DOHH2 (cell line): ENCODE measurements around the gene NEK11.

ENCODE experiments used
- H3F3A ChIP-seq: fragments of 200-600 bp; sonication (generic), shearing (Covaris generic); 2 replicates; pipeline ENCODE4 v1.6.0; 2016; ENCODE audit warnings: antibody characterized with exemption, mild to moderate bottlenecking; ENCODE audit not compliant: control insufficient read depth, insufficient read depth
- H3K27ac ChIP-seq: fragments of 200-600 bp; sonication (generic); 2 replicates; pipeline ENCODE4 v1.5.1; 2014; ENCODE audit warnings: low read depth, mild to moderate bottlenecking, low read length, moderate library complexity
- H3K27me3 ChIP-seq: fragments of 200-600 bp; sonication (generic); 2 replicates; pipeline ENCODE4 v1.6.1; 2014; ENCODE audit warnings: mild to moderate bottlenecking, low read length, mixed read lengths; ENCODE audit not compliant: control insufficient read depth
- H3K36me3 ChIP-seq: fragments of 200-600 bp; sonication (generic); 2 replicates; pipeline ENCODE4 v1.6.1; 2014; ENCODE audit warnings: mild to moderate bottlenecking, low read length, moderate library complexity, mixed read lengths; ENCODE audit not compliant: control insufficient read depth
- H3K4me1 ChIP-seq: fragments of 200-600 bp; sonication (generic); 2 replicates; pipeline ENCODE4 v1.6.1; 2014; ENCODE audit warnings: mild to moderate bottlenecking, low read length, mixed read lengths; ENCODE audit not compliant: control insufficient read depth
- H3K4me2 ChIP-seq: fragments of 200-600 bp; sonication (generic); 2 replicates; pipeline ENCODE4 v1.6.0; 2014; ENCODE audit warnings: mild to moderate bottlenecking, low read length, moderate library complexity
- H3K4me3 ChIP-seq: fragments of 200-600 bp; sonication (generic); 2 replicates; pipeline ENCODE4 v1.5.1; 2014; ENCODE audit warnings: mild to moderate bottlenecking, low read length, mixed read lengths
- H3K79me2 ChIP-seq: fragments of 200-600 bp; sonication (generic); 2 replicates; pipeline ENCODE4 v1.6.1; 2014; ENCODE audit warnings: mild to moderate bottlenecking, low read length, mixed read lengths; ENCODE audit not compliant: control insufficient read depth
- H3K9me2 ChIP-seq: fragments of 200-600 bp; sonication (generic); replicated peaks from 2 replicates; pipeline ENCODE4 v1.6.1; 2014; ENCODE audit warnings: mild to moderate bottlenecking, low read length, mixed read lengths; ENCODE audit not compliant: control insufficient read depth
- H3K9me3 ChIP-seq: fragments of 200-600 bp; sonication (generic); 2 replicates; pipeline ENCODE4 v1.6.1; 2014; ENCODE audit warnings: antibody characterized with exemption, low read length, mixed read lengths; ENCODE audit not compliant: control insufficient read depth, insufficient read depth
- H4K20me1 ChIP-seq: fragments of 200-600 bp; sonication (generic); 2 replicates; pipeline ENCODE4 v1.6.0; 2014; ENCODE audit warnings: low read depth, mild to moderate bottlenecking, antibody characterized with exemption, low read length, moderate library complexity; ENCODE audit not compliant: control insufficient read depth, insufficient read depth
- EZH2phosphoT487 ChIP-seq: fragments of 200-600 bp; sonication (generic); IDR thresholded peaks from 2 replicates; pipeline ENCODE4 v1.6.1; 2017; ENCODE audit warnings: borderline replicate concordance, mild to moderate bottlenecking, antibody characterized with exemption, low read length, moderate library complexity, mixed read lengths
- TF ChIP-seq, protein P1 (sequence below): fragments of 200-600 bp; sonication (generic); IDR thresholded peaks from one replicate; pipeline ENCODE4 v1.5.1; 2014; ENCODE audit warnings: antibody characterized with exemption, mild to moderate bottlenecking, low read depth, low read length; ENCODE audit not compliant: poor library complexity, severe bottlenecking

The NEK11 gene

GRCh38 chr3:131107637-131108433 is 81.2 kb downstream of the NEK11 start:
- TF ChIP-seq, protein P1, sequence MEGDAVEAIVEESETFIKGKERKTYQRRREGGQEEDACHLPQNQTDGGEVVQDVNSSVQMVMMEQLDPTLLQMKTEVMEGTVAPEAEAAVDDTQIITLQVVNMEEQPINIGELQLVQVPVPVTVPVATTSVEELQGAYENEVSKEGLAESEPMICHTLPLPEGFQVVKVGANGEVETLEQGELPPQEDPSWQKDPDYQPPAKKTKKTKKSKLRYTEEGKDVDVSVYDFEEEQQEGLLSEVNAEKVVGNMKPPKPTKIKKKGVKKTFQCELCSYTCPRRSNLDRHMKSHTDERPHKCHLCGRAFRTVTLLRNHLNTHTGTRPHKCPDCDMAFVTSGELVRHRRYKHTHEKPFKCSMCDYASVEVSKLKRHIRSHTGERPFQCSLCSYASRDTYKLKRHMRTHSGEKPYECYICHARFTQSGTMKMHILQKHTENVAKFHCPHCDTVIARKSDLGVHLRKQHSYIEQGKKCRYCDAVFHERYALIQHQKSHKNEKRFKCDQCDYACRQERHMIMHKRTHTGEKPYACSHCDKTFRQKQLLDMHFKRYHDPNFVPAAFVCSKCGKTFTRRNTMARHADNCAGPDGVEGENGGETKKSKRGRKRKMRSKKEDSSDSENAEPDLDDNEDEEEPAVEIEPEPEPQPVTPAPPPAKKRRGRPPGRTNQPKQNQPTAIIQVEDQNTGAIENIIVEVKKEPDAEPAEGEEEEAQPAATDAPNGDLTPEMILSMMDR = no peak
- TF ChIP-seq EZH2phosphoT487 = no peak
- H3K27ac ChIP-seq = no peak overlapping the region

DNA sequence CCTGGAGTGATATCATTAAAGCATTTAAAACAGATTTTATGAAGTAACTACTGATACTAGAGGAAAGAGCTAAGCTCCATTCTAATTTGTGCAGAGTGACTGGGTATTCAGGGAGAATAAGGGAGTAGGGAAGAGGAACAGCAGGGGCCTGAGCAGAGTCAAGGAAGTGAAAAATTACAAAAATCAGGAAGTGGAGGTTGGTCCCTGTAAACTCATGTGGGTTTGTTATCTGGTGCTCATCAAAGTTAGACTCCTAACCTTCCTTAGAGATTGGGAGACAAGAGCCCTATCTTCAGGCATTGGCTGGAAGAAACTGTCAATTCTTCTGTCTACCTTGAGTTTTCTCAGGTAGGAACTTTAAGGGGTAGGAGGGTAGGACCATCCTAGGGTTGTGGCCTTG is 82.5 kb downstream of the NEK11 start:
- Histone ChIP-seq H3F3A (no peaks in the 10 kb centered on the region), H3K79me2 (no peaks in the 10 kb centered on the region), H3K4me3 (no peak overlapping the region), H3K9me3 (no peaks in the 10 kb centered on the region; the same call in 1 of the 2 replicates), H3K27me3 (no peaks in the 10 kb centered on the region), H3K4me1 (no peaks in the 10 kb centered on the region), H3K4me2 (no peak overlapping the region), H3K27ac (no peak overlapping the region), H4K20me1 (no peaks in the 10 kb centered on the region), H3K9me2 (no peaks in the 10 kb centered on the region), H3K36me3 (no peaks in the 10 kb centered on the region)
- no peak for TF ChIP-seq EZH2phosphoT487
- TF ChIP-seq, protein P1 = no peak

More at GRCh38 chr3:131107637-131108433, 81.2 kb downstream of the NEK11 start:
- H3K36me3 ChIP-seq = no peaks in the 10 kb centered on the region
- no peaks in the 10 kb centered on the region; the same call in 1 of the 2 replicates for H3K9me3 ChIP-seq
- no peaks in the 10 kb centered on the region for H3K9me2 ChIP-seq
- H3K79me2 ChIP-seq = no peaks in the 10 kb centered on the region
- H3K4me2 ChIP-seq = no peak overlapping the region
- no peaks in the 10 kb centered on the region for H4K20me1 ChIP-seq
- H3K4me1 ChIP-seq = no peaks in the 10 kb centered on the region
- H3F3A ChIP-seq = no peaks in the 10 kb centered on the region
- no peak overlapping the region for H3K4me3 ChIP-seq
- no peaks in the 10 kb centered on the region for H3K27me3 ChIP-seq

GRCh38 chr3:131110087-131110486 is 83.4 kb downstream of the NEK11 start:
- no peaks in the 10 kb centered on the region for H3K36me3 ChIP-seq
- H3K4me2 ChIP-seq = no peak overlapping the region

More at GRCh38 chr3:131110087-131110486, 83.4 kb downstream of the NEK11 start:
- Histone ChIP-seq H3F3A (no peaks in the 10 kb centered on the region), H3K27ac (no peak overlapping the region), H3K79me2 (no peaks in the 10 kb centered on the region), H3K4me3 (no peak overlapping the region), H3K9me2 (no peaks in the 10 kb centered on the region), H4K20me1 (no peaks in the 10 kb centered on the region), H3K27me3 (no peaks in the 10 kb centered on the region), H3K4me1 (no peaks in the 10 kb centered on the region), H3K9me3 (no peaks in the 10 kb centered on the region)
- TF ChIP-seq, protein P1 = no peak
- TF ChIP-seq EZH2phosphoT487 = no peak
